Measurements from ENCODE around the gene RGL2. TPM values are rescaled to one million over a fixed set of nuclear protein-coding genes. Genes with fewer than 3 reads are reported as not detected.
A peak's percentile ranks its signal among the peaks of the same experiment; 100 is the strongest.

Gene RGL2
- polyA plus RNA-seq, 1 donor (not counting 4 experiments of a cell fraction or from before 2014, with no cell fraction given): 33.6 TPM

- H3K9me3 ChIP-seq (ENCODE audit: control insufficient read depth, low read depth, low read length): no peaks in the 10 kb centered on the region
- H2AFZ ChIP-seq (ENCODE audit: control insufficient read depth, low read length): no peak overlapping the region
- no peak overlapping the region for H3K9ac ChIP-seq (ENCODE audit: control insufficient read depth, extremely low read depth, insufficient read depth, low read length)
- no peak overlapping the region for H3K4me3 ChIP-seq (ENCODE audit: control insufficient read depth in 2 of 3, extremely low read depth in 1 of 3, insufficient read depth in 2 of 3, low read depth in 1 of 3, low read length in 3 of 3)
- no peak overlapping the region for H3K4me2 ChIP-seq (ENCODE audit: control insufficient read depth, extremely low read depth, insufficient read depth, low read depth, low read length)
- H3K4me1 ChIP-seq (ENCODE audit: control insufficient read depth, extremely low read depth, insufficient read depth, low read length): peaks cover 10% of the 10 kb centered on the region
- no peaks in the 10 kb centered on the region for H3K27me3 ChIP-seq (ENCODE audit: control insufficient read depth, extremely low read depth, insufficient read depth, low read length)
- H3K27ac ChIP-seq (ENCODE audit: control insufficient read depth, insufficient read depth, low read length): no peak overlapping the region
- peaks cover 35 to 39% of the 10 kb centered on the region in 2 experiments for H3K36me3 ChIP-seq (ENCODE audit: control insufficient read depth in 2 of 2, extremely low read depth in 1 of 2, insufficient read depth in 2 of 2, low read length in 2 of 2)
- DNase-seq (ENCODE audit: low read depth, low spot score): no peak
- no peak for FAIRE-seq
- dilution Hi-C loops (cut with MboI; ENCODE audit: extremely low pct_ligation_motif_present, low sequenced_read_pairs): no loop called here
- TF ChIP-seq, protein P1, sequence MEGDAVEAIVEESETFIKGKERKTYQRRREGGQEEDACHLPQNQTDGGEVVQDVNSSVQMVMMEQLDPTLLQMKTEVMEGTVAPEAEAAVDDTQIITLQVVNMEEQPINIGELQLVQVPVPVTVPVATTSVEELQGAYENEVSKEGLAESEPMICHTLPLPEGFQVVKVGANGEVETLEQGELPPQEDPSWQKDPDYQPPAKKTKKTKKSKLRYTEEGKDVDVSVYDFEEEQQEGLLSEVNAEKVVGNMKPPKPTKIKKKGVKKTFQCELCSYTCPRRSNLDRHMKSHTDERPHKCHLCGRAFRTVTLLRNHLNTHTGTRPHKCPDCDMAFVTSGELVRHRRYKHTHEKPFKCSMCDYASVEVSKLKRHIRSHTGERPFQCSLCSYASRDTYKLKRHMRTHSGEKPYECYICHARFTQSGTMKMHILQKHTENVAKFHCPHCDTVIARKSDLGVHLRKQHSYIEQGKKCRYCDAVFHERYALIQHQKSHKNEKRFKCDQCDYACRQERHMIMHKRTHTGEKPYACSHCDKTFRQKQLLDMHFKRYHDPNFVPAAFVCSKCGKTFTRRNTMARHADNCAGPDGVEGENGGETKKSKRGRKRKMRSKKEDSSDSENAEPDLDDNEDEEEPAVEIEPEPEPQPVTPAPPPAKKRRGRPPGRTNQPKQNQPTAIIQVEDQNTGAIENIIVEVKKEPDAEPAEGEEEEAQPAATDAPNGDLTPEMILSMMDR (optimal IDR thresholded peaks at IDR 0.05 in 1 of 3, IDR thresholded peaks at IDR 0.05 in 1 of 3, conservative IDR thresholded peaks at IDR 0.05 in 1 of 3; ENCODE audit: extremely low read depth in 1 of 3, insufficient read depth in 2 of 3, low read length in 3 of 3): no peak
- no peak for TF ChIP-seq EZH2 (IDR thresholded peaks at IDR 0.05; ENCODE audit: low read length)
- H3K79me2 ChIP-seq (ENCODE audit: control insufficient read depth, insufficient read depth, low read length): peaks cover 5% of the 10 kb centered on the region
- H3K9me1 ChIP-seq (ENCODE audit: control insufficient read depth, extremely low read depth, insufficient read depth, low read length): no peaks in the 10 kb centered on the region
- peaks cover 13% of the 10 kb centered on the region for H4K20me1 ChIP-seq (ENCODE audit: control insufficient read depth, extremely low read depth, insufficient read depth, low read length)
These were observed 18.2 kb downstream of the RGL2 start for GRCh38 chr6:33280539-33280938.

DNA sequence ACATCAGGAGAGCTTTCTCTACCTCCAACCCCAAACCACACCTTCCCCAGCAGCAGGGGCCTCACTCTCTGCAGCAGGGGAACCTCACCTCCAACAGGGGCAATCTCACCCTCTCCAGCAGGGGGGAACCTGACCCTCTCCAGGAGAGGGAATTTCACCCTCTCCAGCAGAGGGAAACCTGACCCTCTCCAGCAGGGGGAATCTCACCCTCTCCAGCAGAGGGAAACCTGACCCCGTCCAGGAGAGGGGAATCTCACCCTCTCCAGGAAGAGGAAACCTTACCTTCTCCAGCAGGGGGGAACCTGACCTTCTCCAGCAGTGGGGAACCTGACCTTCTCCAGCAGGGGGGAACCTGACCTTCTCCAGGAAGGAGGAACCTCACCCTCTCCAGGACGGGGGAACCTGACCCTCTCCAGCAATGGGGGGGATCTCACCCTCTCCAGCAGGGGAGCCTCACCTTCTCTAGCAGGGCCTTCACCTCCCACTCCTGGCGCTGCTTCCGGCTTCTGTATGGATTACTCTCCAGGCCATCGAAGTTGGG, 18.7 kb downstream of the RGL2 start:
- Histone ChIP-seq H3K9me3 (ENCODE audit: control insufficient read depth, low read depth, low read length) (no peaks in the 10 kb centered on the region), H3K36me3 (ENCODE audit: control insufficient read depth in 2 of 2, extremely low read depth in 1 of 2, insufficient read depth in 2 of 2, low read length in 2 of 2) (peaks cover 38 to 44% of the 10 kb centered on the region in 2 experiments), H3K9ac (ENCODE audit: control insufficient read depth, extremely low read depth, insufficient read depth, low read length) (no peak overlapping the region), H3K4me1 (ENCODE audit: control insufficient read depth, extremely low read depth, insufficient read depth, low read length) (peaks cover 15% of the 10 kb centered on the region), H3K79me2 (ENCODE audit: control insufficient read depth, insufficient read depth, low read length) (peaks cover 10% of the 10 kb centered on the region), H2AFZ (ENCODE audit: control insufficient read depth, low read length) (no peak overlapping the region), H4K20me1 (ENCODE audit: control insufficient read depth, extremely low read depth, insufficient read depth, low read length) (peaks cover 18% of the 10 kb centered on the region), H3K27ac (ENCODE audit: control insufficient read depth, insufficient read depth, low read length) (no peak overlapping the region), H3K9me1 (ENCODE audit: control insufficient read depth, extremely low read depth, insufficient read depth, low read length) (peaks cover 2% of the 10 kb centered on the region), H3K4me2 (ENCODE audit: control insufficient read depth, extremely low read depth, insufficient read depth, low read depth, low read length) (no peak overlapping the region), H3K27me3 (ENCODE audit: control insufficient read depth, extremely low read depth, insufficient read depth, low read length) (no peaks in the 10 kb centered on the region), H3K4me3 (ENCODE audit: control insufficient read depth in 2 of 3, extremely low read depth in 1 of 3, insufficient read depth in 2 of 3, low read depth in 1 of 3, low read length in 3 of 3) (no peak overlapping the region)
- dilution Hi-C loops (cut with MboI; ENCODE audit: extremely low pct_ligation_motif_present, low sequenced_read_pairs): no loop called here
- FAIRE-seq (no peak), DNase-seq (ENCODE audit: low read depth, low spot score) (no peak)
- TF ChIP-seq, protein P1 (optimal IDR thresholded peaks at IDR 0.05 in 1 of 3, IDR thresholded peaks at IDR 0.05 in 1 of 3, conservative IDR thresholded peaks at IDR 0.05 in 1 of 3; ENCODE audit: extremely low read depth in 1 of 3, insufficient read depth in 2 of 3, low read length in 3 of 3): peak; percentile 60 to 100 (median 72)
- no peak for TF ChIP-seq EZH2 (IDR thresholded peaks at IDR 0.05; ENCODE audit: low read length)
